GM18499 (cell line): ENCODE results near the gene LGR6.
"Not testable (repeated sequence)": the region's sequence is repeated elsewhere in the genome, so short reads cannot be mapped to it uniquely, and the experiment has no call there.

Experiments used
- ATAC-seq: cut with Tn5 transposase; IDR thresholded peaks from one replicate; pipeline ENCODE4 v1.9.1; 2021; ENCODE audit warnings: moderate number of reproducible peaks; ENCODE audit not compliant: insufficient read depth, unreplicated experiment

The LGR6 gene

DNA sequence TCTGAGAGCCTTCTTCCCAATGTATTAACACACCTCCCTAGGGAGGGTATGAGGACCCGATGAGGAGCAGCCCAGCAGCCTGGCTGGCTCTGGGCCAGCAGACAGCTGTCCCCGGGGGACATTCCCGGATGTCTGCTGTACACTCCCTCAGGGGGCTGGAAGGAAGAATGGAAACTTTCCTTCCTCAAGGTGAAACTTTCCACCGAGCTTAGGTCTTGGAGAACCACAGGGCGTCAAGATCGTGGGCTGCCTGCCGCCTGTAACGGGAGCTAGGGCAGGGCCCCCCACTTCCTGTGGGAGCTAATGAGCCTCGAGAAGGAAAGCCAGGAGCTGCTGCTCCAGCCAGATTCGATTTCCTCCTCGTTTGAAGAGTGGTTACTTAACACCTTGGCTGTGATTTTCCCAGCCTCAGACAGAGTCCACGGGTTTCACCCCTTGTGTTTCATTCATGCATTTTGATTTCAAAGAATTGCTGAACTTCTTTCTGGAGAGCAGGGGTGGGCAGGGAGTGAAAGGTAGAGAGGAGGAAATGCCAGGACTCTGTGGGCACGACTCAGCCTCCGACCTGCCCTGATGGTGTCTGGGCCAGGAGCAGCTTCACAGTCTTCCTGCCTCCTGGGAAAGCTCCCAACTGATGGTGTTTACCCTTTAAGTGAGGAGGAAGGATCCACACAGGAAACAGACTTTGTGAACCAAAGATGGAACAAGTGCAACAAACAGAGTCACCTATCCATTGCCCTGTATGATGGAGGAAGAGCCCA, 118.5 kb downstream of the LGR6 start:
- no peak for ATAC-seq

DNA sequence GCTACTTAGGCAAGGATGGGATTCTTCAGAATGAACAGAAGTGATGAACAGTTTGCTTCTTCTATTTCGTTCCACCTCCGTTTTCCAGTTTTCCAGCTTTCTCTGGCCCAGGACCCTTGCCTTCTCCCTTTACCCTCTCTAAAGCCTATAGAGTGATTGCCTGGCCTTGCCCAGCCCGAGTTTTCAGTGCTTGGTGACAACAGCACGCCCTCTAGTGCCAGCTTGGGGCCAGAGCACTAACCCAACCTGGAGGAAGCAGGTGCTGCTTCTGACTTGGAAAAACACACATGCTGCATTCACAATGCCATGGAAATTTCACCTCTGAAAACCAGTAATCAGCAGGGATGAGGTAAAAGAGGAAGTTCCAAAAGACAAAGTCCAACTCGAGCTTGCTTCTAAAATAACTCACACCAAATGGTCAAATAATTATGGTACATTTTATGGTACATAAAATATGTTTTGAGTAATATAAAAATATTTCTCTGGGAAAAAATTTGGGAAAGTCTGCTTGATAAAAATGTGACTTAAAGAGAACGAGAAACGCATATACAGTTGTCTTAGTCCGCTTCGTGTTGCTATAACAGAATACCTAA, 122.1 kb downstream of the LGR6 start:
- no peak for ATAC-seq

DNA sequence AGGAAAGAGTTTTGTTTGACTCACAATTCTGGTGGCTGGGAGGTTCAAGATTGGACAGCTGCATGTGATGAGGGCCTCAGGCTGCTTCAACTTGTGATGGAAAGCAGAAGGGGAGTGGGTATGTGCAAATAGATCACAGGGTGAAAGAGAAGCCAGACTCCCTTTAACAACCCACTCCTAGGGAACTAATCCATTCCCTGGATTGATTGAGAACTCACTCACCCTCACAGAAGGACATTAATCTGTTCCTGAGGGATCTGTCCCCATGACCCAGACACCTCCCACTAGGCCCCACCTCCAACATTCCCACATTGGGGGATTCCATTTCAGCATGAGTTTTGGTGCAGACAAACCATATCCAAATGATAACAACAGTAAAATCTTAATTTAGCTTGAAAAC, 122.6 kb downstream of the LGR6 start:
- ATAC-seq: no peak

DNA sequence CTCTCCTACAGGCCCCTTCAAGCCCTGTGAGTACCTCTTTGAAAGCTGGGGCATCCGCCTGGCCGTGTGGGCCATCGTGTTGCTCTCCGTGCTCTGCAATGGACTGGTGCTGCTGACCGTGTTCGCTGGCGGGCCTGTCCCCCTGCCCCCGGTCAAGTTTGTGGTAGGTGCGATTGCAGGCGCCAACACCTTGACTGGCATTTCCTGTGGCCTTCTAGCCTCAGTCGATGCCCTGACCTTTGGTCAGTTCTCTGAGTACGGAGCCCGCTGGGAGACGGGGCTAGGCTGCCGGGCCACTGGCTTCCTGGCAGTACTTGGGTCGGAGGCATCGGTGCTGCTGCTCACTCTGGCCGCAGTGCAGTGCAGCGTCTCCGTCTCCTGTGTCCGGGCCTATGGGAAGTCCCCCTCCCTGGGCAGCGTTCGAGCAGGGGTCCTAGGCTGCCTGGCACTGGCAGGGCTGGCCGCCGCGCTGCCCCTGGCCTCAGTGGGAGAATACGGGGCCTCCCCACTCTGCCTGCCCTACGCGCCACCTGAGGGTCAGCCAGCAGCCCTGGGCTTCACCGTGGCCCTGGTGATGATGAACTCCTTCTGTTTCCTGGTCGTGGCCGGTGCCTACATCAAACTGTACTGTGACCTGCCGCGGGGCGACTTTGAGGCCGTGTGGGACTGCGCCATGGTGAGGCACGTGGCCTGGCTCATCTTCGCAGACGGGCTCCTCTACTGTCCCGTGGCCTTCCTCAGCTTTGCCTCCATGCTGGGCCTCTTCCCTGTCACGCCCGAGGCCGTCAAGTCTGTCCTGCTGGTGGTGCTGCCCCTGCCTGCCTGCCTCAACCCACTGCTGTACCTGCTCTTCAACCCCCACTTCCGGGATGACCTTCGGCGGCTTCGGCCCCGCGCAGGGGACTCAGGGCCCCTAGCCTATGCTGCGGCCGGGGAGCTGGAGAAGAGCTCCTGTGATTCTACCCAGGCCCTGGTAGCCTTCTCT, 124.6 kb downstream of the LGR6 start:
- ATAC-seq: no peak

DNA sequence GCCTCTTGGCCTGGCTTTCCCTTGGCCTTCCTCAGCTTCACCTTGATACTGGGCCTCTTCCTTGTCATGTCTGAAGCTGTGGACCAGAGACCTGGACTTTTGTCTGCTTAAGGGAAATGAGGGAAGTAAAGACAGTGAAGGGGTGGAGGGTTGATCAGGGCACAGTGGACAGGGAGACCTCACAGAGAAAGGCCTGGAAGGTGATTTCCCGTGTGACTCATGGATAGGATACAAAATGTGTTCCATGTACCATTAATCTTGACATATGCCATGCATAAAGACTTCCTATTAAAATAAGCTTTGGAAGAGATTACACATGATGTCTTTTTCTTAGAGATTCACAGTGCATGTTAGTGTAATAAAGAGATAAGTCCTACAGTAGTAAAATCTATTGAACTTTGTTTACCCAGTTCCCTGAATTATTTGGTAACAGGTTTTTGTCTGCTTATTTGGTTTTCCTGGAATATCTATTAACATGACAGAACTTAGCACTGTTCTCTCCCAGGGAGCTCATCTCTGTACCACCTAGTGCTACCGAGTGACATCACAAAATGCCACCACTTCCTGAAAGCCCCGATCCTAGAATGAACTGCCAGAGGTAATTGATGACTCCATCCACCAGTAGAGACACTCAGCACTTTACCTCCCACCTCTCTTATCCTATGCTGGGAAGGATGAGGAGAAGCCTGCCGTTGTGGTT, 125.9 kb downstream of the LGR6 start:
- no peak for ATAC-seq

DNA sequence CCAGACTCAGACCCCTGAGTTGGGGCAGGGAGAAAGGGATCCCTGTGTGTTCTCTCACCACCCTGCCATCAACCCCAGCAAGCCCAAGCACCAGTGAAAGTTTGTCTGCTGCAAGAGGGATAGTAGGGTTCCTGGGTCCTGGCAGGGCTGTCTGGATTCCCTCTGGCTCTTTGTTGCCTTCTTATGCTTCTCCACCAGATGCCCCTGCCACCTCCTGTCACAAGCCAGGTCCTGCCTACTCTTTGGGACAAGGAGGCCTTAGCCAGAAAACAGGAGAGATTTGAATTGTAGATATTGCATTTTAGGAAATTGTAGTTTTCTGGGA, 126.4 kb downstream of the LGR6 start:
- no peak for ATAC-seq

DNA sequence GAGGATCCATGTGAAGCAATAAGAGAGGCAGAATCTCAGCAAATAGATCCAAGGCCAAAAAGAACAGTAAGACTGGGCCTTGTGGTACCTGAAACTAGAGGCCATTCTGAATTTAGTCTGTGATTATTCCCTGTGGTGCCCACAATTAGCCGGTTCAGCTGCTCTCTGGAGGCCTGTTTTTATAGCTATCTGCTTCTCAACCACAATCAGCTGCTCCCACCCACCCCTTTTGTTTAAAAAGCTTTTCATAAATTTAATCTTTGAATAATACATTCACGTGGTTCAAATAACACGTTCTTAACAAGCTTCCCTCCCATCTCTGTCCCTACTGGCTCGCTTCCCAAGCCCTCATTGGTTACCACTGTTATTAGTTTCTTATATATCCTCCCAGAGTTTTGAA, 130.1 kb downstream of the LGR6 start:
- ATAC-seq: no peak

DNA sequence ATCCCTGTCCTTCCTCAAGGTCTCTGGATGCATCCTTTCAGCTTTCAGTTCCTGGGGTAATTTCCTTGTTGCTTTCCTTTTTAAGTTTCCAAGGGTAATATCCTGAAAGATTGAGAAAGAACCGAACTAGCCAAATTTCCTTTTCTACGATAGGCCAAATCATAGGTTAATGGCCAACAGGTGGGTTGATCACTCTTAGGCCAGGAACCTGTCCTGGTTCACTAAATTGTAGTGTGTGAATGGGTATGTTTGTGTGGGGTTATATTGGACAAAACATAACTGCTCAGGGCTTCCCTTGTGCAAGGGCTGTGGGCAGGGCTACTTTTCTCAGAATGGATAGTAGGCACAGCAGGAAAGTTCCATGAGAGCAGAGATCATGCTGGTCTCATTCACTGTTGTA, 131.0 kb downstream of the LGR6 start:
- ATAC-seq: no peak

DNA sequence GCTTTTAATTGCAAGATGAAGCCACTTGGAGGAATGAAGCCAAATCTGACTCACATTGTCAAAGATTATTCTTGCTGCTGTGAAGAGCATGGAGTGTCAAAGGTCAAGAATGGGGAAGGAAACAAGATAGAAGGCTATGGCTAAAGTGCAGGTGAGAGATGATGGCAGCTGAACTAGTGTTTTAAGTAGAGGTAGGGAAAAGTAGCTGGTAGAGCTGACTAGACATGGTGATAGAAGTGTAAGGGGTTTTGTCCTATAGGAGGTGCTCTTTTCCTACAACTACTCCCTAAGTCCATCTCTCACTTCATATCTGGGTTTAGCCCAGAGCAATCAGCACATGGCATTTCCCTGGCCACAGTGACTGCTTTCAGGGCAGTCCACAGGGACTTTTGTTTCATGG, 136.3 kb downstream of the LGR6 start:
- ATAC-seq: no peak

DNA sequence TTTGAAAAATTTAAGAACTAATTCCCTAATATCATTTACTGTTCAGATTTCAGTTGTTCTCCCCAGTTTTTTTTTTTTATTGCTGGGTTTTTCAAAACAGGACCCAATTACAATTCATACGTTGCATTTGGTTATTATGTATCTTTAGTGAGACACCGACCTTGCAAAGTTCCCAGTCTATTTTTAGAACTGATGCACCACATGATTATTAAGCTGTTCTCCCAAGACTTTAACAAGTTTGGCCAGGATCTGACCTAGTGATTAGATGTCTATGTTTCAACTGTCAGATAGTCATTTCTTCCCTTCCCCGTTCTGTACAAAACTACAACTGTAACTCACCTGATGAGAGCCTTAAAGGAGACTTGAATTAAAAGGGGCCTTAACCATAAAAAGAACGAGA, 140.3 kb downstream of the LGR6 start:
- no peak for ATAC-seq

DNA sequence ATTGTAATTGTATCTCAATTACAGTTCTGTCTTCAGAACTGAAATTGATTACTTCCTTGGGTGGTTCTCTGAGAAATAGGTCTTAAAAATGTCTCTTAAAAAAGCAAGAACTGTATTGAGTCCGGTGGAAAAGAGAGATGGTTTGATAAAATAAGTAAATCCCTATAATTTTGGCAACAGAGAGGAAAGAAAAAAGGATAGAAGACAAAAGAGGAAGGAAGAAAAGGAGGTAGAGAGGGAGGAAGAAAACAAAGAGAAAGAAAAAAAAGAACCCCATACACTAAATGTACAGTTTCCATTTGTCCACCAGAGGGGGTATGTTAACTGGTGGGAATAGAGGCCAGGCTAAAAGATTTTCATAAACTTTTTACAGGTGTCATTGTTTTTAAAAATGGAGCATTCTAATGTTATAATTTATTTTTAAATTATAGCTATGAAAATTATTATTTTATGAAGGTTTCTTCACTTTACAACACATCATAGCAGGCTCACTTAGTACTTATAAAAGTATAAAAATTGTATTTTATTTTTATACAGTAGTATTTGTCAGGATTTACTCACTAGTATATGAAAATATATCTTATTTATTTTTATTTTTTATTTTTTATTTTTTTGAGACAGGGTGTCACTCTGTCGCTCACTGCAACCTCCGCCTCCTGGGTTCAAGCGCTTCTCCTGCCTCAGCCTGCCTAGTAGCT, 150.2 kb downstream of the LGR6 start:
- no peak for ATAC-seq

DNA sequence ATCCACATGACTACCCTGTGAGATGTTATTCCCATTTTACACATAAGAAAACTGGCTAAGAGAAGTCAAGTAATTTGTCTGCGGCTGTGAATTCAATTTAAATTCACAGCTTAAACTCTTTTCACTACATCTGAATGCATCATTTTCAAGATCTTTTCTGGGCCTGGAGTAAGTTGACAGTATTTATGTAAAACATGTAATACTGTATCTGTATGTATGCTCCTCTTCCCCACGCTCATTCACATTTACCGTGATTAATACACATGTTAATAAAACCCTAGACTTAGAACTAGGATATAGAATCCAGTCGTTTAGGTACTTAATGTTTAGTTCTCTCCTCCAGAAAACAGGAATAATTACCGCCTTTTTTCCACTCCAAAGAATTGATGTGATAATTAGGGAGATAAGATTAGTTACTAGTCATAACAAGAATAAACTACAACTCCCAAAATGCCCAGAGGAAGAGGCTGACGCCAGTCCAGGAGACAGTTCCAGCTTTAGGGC, 154.5 kb downstream of the LGR6 start:
- no peak for ATAC-seq

DNA sequence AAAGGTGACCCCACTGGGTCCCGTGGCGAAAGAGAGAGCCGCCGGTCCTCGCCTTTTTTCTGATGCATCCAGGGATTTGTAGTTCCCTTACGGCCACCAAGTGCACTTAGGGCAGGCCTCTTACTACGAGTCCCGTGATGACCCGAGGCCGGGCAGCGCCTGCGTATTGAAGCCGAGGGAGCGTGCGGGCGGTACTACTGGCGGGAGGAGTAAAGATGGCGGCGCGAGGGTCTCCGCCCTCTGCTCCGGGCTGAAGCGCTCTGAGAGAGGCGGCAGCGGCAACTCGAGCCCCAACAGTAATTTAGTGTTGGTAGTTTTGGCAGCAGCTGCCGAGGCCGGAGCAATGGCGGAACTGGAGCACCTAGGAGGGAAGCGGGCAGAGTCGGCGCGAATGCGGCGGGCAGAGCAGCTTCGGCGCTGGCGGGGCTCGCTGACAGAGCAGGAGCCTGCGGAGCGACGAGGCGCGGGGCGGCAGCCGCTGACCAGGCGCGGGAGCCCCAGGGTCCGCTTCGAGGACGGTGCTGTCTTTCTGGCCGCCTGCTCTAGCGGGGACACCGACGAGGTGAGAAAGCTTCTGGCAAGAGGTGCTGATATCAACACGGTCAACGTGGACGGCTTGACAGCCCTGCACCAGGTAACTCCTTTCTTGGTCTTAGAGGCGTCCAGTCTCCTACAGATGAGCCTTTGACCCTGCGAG, 155.1 kb downstream of the LGR6 start, which contains the start of gene PPP1R12B:
Gene PPP1R12B, plus strand, starts transcription at position 191 of the 697 bp plus-strand sequence. Its CDS starts 153 bp downstream, at position 344.
- peak; percentile 85 for ATAC-seq

DNA sequence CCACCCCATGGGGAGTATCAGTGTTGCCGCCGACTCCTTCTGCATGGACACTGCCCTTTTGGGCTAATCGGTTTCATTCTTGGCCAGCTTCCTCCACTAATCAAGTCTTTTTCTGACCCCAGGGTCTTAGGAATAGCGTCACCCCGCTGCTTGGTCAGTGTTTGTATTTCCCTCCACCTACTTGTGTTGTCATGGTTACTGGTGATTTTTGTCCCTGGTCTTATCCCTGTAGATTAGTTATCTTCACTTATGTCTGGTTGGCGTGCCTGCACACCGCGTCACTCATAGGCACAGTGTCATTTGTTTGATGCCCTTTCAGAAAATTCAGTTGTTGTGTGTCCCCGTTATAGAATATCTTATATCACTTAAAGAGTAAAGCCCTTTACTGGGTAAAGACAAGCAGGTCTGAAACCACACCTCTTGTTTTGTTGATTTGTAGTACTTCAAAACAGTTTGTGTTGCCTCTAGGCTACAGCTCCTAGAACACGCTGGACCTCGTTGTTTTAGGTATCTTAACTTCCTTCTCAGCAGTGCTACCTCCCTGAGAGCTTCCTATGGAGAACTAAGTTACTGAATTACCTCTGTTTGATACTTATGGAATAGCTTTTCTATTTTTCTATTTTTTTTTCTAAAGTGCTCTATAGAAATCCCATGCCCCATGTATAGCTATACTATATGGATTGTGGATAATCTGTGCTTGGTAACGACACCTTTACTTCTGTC, 155.8 kb downstream of the LGR6 start:
- no peak for ATAC-seq

DNA sequence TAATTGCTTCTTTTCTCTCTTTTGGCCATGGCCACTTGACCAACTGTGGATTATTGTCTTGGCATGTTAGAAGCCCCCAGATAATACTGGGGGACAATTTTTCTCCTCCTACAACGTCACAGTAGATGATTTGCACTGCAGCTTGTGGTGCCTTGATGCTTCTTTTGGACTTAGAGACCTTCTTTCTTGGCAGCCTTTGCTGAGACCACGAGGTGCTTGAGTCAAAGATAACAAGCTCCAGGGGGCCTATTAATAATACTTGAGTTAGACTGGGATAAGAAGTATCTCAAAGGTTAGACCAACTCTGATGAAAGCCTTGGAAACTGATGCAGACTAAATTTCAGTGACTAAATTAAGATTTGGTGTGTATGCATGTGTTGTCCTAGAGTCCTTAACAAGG, 158.1 kb downstream of the LGR6 start:
- no peak for ATAC-seq

DNA sequence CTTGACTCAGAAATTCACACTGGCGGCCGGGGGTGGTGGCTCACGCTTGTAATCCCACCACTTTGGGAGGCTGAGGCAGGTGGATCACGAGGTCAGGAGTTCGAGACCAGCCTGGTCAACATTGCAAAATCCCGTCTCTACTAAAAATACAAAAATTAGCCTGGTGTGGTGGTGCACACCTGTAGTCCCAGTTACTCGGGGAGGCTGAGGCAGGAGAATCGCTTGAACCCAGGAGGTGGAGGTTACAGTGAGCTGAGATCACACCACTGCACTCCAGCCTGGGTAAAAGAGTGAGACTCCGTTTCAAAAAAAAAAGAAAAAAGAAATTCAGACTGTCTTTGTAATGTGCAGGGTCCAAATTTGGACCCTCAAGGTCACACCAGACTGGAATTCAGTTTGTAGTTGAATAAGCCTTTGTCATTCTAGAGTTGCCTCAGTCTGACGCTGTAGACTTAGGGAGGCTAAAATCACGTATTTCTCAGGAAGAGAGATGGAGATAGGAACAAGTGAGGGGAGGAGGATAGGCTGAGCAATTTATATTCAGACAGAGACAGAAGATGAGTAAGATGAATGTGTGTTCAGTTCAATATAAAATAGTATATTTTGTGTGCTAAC, 159.1 kb downstream of the LGR6 start:
- not testable (repeated sequence) for ATAC-seq

DNA sequence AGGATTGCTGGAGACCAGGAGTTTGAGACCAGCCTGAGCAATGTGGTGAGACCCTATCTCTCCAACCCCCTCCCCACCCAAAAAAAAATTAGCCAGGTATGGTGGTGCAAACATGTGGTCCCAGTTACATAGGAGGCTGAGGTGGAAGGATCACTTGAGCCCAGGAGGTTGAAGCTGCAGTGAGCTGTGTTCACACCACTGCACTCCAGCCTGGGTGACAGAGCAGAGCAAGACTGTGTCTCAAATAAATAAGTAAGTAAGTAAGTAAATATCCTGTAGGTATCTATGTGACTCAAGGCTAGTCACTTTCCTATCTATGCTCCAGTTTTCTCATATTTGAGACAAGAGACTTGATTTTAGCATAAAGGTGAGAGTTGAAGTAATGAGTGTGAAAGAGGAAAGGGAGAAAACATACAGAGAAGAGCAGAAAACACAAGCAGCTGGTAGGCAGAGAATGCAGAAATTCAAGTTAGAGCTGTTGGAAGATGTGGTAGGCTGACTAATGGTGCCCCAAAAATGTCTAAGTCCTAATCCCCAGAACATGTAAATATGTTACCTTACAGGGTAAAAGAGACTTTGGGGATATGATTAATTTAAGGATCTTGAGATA, 162.4 kb downstream of the LGR6 start:
- ATAC-seq: no peak

DNA sequence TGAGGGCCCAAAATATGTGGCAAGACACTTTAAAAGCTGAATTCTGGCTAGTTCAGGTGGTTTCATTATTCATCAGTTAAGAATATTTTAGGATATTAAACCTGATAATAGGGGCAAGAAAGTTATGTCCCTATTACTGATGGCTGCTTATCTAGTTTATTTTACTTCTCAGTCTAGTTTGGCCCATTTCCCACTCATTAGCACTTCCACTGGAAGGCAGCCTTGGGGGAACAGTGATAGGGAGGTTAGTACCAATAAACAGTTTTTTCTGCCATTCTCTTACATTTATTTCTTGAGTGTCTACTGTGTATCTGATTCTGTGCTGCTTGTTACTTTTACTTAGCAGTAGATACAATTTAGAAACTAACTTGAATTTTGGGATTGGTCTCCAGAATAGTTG, 163.9 kb downstream of the LGR6 start:
- no peak for ATAC-seq
